ENCODE measurements around the gene PPM1A. TPM values are rescaled to one million over a fixed set of nuclear protein-coding genes. Genes with fewer than 3 reads are reported as not detected.
A peak's percentile ranks its signal among the peaks of the same experiment; 100 is the strongest.

The PPM1A gene
- total and polyA plus RNA-seq, 9 of the 15 experiments (the other 6 are each of a cell fraction or from before 2014, with no cell fraction given): 5.5 to 23.9 (median 15.2) TPM

DNA sequence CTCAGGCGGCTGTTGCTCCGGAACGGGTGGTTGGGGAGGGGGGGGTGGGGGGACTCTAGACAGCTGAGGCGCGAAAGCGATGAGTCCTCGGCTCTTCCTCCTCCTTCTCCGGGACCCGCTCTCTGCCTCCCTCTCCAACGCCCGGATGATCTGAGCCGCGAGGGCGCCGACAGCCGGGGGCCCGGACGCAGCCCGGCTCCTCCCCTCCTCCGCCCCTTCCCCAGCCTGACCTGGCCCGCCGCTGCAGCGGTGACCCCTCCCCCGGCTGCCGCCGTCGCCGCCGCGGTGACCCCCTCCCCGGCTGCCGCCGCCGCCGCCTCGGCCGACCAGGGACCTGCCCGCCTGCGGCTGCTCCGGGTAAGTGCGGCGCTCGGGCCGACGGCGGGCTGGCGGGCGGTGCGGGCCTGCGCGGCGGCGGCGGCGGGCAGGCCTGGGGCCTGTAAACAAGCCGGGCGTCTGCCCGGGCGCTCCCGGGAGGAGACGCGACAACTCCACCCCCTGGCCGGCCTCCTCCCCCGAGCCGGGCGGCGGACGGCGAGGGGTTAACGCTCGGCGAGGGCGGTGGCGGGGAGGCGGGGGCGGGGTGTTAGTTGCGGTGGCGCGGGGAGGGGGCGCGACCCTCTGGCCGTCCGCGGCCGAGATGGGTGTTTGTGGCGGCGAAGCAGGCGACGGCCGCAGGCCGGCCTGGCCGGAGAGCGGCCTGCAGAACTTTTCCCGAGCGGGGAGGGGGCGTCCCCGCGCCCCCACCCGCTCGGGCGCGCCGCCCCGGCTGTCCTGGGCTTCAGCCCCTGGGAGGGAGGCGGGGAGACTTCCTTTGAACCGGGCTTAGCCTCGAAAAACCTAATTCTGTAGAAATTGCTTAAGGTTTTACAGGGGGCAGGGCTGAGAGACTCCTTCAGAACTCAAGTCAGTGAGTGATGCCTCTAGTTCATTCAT is 568 bp downstream of the PPM1A start (continued):
- TF ChIP-seq, protein P1, sequence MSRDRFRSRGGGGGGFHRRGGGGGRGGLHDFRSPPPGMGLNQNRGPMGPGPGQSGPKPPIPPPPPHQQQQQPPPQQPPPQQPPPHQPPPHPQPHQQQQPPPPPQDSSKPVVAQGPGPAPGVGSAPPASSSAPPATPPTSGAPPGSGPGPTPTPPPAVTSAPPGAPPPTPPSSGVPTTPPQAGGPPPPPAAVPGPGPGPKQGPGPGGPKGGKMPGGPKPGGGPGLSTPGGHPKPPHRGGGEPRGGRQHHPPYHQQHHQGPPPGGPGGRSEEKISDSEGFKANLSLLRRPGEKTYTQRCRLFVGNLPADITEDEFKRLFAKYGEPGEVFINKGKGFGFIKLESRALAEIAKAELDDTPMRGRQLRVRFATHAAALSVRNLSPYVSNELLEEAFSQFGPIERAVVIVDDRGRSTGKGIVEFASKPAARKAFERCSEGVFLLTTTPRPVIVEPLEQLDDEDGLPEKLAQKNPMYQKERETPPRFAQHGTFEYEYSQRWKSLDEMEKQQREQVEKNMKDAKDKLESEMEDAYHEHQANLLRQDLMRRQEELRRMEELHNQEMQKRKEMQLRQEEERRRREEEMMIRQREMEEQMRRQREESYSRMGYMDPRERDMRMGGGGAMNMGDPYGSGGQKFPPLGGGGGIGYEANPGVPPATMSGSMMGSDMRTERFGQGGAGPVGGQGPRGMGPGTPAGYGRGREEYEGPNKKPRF (IDR thresholded peaks at IDR 0.05; ENCODE audit: low read depth, low read length): no peak
- TF ChIP-seq TFAM (CRISPR knock-in tag; conservative IDR thresholded peaks at IDR 0.05): no peak
- TF ChIP-seq GATAD2A (IDR thresholded peaks at IDR 0.05): no peak
- no peak for TF ChIP-seq NFRKB (IDR thresholded peaks at IDR 0.05; ENCODE audit: low read depth)
- TF ChIP-seq, protein P2, sequence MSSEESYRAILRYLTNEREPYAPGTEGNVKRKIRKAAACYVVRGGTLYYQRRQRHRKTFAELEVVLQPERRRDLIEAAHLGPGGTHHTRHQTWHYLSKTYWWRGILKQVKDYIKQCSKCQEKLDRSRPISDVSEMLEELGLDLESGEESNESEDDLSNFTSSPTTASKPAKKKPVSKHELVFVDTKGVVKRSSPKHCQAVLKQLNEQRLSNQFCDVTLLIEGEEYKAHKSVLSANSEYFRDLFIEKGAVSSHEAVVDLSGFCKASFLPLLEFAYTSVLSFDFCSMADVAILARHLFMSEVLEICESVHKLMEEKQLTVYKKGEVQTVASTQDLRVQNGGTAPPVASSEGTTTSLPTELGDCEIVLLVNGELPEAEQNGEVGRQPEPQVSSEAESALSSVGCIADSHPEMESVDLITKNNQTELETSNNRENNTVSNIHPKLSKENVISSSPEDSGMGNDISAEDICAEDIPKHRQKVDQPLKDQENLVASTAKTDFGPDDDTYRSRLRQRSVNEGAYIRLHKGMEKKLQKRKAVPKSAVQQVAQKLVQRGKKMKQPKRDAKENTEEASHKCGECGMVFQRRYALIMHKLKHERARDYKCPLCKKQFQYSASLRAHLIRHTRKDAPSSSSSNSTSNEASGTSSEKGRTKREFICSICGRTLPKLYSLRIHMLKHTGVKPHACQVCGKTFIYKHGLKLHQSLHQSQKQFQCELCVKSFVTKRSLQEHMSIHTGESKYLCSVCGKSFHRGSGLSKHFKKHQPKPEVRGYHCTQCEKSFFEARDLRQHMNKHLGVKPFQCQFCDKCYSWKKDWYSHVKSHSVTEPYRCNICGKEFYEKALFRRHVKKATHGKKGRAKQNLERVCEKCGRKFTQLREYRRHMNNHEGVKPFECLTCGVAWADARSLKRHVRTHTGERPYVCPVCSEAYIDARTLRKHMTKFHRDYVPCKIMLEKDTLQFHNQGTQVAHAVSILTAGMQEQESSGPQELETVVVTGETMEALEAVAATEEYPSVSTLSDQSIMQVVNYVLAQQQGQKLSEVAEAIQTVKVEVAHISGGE (CRISPR knock-in tag; IDR thresholded peaks at IDR 0.05): 0 out of 6 replicates have a peak, but pooled peaks of 1 of the 3 experiments have one; percentile 24
- TF ChIP-seq SMAD4 (CRISPR knock-in tag; conservative IDR thresholded peaks at IDR 0.05): peak; percentile 46
- no peak for TF ChIP-seq TCF7L2 (IDR thresholded peaks at IDR 0.05; ENCODE audit: low read depth, low read length)
- no peak for TF ChIP-seq U2AF1 (optimal IDR thresholded peaks at IDR 0.05; ENCODE audit: low read depth, low read length)
- TF ChIP-seq CHD2 (IDR thresholded peaks at IDR 0.05; ENCODE audit: low read depth, low read length): no peak
- TF ChIP-seq FOS (IDR thresholded peaks at IDR 0.05; ENCODE audit: extremely low read depth, insufficient read length): no peak
- TF ChIP-seq, protein P3, sequence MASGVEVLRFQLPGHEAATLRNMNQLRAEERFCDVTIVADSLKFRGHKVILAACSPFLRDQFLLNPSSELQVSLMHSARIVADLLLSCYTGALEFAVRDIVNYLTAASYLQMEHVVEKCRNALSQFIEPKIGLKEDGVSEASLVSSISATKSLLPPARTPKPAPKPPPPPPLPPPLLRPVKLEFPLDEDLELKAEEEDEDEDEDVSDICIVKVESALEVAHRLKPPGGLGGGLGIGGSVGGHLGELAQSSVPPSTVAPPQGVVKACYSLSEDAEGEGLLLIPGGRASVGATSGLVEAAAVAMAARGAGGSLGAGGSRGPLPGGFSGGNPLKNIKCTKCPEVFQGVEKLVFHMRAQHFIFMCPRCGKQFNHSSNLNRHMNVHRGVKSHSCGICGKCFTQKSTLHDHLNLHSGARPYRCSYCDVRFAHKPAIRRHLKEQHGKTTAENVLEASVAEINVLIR (CRISPR knock-in tag; IDR thresholded peaks at IDR 0.05): no peak
- TF ChIP-seq CHD4 (IDR thresholded peaks at IDR 0.05; ENCODE audit: insufficient read depth, insufficient replicate concordance, low read depth, low read length, poor library complexity, severe bottlenecking): no peak
- TF ChIP-seq, protein P4, sequence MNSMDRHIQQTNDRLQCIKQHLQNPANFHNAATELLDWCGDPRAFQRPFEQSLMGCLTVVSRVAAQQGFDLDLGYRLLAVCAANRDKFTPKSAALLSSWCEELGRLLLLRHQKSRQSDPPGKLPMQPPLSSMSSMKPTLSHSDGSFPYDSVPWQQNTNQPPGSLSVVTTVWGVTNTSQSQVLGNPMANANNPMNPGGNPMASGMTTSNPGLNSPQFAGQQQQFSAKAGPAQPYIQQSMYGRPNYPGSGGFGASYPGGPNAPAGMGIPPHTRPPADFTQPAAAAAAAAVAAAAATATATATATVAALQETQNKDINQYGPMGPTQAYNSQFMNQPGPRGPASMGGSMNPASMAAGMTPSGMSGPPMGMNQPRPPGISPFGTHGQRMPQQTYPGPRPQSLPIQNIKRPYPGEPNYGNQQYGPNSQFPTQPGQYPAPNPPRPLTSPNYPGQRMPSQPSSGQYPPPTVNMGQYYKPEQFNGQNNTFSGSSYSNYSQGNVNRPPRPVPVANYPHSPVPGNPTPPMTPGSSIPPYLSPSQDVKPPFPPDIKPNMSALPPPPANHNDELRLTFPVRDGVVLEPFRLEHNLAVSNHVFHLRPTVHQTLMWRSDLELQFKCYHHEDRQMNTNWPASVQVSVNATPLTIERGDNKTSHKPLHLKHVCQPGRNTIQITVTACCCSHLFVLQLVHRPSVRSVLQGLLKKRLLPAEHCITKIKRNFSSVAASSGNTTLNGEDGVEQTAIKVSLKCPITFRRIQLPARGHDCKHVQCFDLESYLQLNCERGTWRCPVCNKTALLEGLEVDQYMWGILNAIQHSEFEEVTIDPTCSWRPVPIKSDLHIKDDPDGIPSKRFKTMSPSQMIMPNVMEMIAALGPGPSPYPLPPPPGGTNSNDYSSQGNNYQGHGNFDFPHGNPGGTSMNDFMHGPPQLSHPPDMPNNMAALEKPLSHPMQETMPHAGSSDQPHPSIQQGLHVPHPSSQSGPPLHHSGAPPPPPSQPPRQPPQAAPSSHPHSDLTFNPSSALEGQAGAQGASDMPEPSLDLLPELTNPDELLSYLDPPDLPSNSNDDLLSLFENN (IDR thresholded peaks at IDR 0.05; ENCODE audit: low read depth in 2 of 2, low read length in 2 of 2): no peak
- no peak for TF ChIP-seq NR3C1 (CRISPR knock-in tag; IDR thresholded peaks at IDR 0.05)
- TF ChIP-seq HSF4 (CRISPR knock-in tag; IDR thresholded peaks at IDR 0.05; ENCODE audit: borderline replicate concordance): no peak

Data from K562 (cell line).